Activated CD4-positive, alpha-beta T cell treated with anti-CD3 and anti-CD28 coated beads, Interleukin-10, Interleukin-2, amounts not matched to agents 100 ng/mL and 50 ng/mL, durations not matched to agents 16 hours and 8 hours (primary cell): ENCODE data around the gene DUSP6.
"Not testable (repeated sequence)": the region's sequence is repeated elsewhere in the genome, so short reads cannot be mapped to it uniquely, and the experiment has no call there.

Experiments
- DNase-seq: peaks from one replicate; pipeline ENCODE4 v3.0.0-alpha.2; 2020

DUSP6 gene

GRCh38 chr12:89350630-89351488, 1.4 kb downstream of the DUSP6 start:
- DNase-seq: peak; percentile 32

DNA sequence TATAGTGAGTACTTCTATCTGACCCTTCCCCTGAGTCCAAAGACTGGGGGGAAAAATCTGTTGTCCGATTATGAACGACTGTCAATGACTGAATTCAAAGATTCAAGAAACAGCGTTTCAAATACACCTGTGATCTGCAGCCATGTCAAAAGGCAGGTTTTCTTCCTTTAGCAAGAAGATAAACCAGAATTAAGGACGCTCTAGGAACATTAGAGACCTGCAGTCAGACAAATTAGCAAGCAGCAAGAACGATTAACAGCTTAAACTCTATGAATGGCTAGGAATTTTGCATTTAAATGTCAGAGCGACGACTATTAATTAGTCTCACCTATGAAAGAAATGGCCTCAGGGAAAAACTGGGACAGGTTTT, 2.1 kb downstream of the DUSP6 start:
- DNase-seq: no peak

DNA sequence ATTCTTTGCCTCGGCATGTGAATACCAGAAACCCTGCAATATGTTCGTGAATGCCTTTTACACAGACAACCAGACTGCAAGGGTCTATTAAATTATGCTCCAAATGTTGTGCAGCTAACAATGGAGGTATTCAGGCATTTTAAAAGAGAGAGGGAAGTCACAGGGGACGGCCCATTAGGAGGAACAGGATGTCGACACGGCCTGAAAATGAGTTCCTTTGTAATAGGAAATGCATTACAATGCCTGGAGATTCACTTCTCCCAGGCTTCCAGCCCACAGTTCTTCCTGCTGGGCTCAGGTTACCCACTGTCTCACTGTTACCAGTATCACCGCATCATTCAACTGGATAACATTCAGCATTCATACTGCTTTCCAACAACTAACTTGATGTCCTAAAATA, 2.5 kb downstream of the DUSP6 start:
- DNase-seq: peak; percentile 27

DNA sequence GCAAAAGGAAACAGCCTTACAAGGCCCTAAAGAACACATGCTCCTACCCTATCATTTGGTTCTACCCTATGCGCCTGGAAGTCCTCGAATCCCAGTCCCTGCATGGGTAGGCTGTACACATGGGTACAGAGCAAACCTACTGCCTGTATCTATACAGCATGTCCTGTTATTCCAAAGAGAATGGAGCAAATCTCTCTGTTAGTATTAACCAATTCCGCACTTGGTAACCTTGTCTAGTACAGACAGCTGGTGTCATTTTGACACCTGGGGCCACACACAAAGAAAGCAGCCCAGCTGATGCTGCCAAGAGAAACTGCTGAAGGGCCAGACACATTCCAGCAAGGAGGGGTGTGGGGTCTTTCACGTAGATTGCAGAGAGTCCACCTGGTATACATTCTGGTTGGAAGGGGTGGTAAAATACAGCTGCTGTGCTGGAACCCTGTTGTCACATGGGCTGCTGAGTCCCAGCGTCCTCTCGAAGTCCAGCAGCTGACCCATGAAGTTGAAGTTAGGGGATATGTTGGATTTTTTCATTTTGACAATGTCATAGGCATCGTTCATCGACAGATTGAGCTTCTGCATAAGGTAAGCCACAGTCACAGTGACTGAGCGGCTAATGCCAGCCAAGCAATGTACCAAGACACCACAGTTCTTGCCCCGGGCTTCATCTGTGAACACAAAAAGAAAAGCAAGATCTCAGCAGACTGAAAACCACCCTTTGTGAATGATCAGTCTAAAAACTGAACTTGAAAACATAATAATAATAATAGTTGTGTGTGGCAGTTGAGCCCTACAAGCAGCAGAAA, 3.2 kb downstream of the DUSP6 start:
- DNase-seq: peak; percentile 29

- no peak for DNase-seq
Observed at GRCh38 chr12:89347325-89347829, 4.9 kb downstream of the DUSP6 start.

DNA sequence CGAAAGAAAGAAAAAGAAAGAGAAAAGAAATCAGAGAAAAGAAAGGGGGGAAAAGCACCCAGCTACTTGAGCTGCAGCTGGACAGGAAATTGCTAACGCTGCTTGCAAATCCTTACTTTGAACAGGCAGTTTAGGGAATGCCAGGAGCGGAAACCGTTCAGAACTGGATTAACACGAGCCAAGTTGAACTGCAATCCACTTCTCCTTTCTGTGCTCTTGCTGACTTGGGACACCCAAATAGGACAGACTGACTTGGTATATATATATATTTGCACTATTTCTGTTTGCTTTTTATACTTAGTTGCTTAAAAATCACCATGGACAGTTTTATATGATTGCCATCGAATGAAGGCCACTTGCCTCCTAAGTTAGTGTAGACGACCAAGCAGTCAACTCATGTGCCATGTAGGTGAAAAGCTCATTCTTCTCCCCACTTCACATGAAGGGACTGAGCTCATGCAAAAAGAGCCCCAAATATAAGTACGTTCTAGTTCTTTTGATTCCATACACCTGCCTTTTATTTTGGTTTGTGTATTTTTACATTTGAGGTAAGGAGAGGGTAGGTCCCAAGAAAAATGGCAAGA, 5.5 kb downstream of the DUSP6 start:
- no peak for DNase-seq

DNA sequence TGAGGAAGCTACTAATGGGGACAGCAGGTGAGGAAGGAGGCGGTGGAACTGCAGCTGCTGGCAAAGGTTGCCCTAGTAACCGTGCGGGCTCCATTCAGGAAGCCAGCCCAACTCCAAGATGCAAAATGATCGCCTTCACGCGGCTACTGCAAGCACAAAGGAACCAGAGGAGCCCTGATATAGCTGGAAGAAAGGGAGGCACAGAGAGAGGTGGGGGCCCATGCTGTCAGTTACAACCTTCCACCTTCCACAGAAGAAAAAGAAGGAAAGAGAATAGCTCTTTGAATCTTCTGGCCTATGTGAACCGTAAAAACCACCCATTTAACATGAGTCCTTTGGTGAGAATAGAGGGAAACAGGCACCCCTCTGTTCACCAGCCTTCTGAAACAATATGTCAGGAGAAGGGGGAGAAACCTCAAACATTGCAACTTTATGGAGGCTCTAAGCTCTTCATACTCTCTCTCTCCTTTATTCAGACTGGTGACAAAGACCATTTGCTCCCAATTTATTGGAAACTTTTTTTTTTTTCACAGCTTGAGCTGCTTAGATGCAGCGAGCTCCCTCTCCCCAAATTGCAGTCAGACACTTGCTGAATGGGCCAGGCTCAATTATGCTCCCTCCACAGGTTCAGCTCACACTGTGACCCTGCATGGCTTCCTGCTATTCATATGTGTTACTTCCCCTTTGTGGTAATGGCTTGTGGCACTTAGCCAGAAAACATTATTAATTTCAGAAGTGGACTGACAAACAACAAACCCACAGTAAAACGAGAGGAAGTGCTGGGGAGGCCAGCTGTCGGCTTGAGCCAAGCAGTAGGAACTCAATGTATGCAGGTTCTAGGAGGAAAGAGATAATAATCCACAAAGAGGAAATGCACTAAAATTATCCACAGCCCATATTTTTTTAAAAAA, 6.2 kb downstream of the DUSP6 start:
- peak; percentile 94 for DNase-seq

DNA sequence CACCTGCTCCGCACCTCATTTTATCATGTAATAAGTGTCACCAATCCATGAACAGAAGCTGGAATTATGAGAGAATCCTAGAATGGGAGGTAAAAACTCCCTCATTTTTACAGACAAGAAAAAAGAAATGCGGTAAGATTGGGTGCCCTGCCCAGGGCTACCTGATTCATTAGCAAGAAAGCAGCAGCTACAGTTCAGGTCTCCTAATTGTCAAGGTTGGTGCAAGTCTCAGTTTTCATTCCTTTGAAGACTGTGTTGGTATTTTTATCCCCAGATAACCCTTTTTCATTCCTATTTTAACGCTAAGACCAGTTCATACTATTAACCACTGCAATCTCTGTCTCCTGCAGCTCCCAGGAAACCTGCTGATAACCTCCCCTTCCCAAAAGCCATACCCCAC, 6.9 kb downstream of the DUSP6 start:
- DNase-seq: no peak

GRCh38 chr12:89344862-89345202, 7.5 kb downstream of the DUSP6 start:
- no peak for DNase-seq

- no peak for DNase-seq
Observed at GRCh38 chr12:89344043-89344861, 8.0 kb downstream of the DUSP6 start.

GRCh38 chr12:89343127-89343526, 9.2 kb downstream of the DUSP6 start:
- no peak for DNase-seq

DNA sequence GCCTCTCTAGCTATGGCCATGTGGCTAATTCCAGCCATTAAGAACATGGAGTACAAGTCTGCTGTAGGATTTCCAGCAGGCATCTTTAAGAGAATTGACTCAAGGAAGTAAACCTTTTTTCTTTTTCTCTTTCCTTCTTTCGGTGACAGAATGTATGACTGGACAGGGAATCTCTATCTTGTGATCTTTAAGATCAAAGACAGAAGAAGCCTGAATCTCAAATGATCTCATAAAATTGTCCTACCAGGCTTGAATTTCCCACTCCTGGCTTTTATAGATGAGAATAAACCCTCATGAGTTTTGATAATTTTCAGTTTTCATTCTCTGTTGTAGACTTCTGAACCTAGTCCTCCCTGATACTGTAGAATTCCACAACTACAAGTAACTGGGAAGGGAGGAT, 11.4 kb downstream of the DUSP6 start:
- no peak for DNase-seq

- DNase-seq: no peak
Observed at GRCh38 chr12:89339526-89339925, 12.8 kb downstream of the DUSP6 start.

GRCh38 chr12:89337136-89337535, 15.2 kb downstream of the DUSP6 start:
- DNase-seq: not testable (repeated sequence)

GRCh38 chr12:89335452-89336244, 16.7 kb downstream of the DUSP6 start:
- no peak for DNase-seq

DNA sequence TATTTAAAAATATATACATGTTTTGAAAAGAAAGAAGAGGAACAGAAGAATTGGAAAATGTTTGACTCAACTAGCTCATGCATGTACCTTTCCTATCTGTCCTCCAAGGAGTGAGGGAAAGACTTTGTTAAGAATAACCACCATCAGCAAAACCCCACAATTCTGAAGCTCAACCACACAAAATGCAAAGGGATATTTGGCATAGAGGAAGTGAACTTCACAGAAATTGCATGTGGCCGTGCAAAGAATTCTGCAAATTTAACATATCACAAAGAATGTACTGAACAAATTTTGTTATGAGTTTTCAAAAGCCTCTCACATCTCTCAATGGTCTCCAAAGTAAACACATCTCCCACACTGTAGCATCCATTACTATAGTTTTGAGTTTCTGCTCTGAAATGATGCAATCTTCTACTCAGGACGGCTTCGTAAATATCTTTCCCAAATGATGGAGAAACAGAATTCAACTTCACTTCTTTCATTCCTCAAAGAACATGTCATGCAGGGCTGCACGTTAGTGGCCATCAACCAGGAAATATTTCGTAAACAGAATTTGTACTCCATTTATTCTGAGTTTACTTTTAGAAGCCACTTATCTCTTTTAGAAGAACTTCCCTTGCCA, 17.6 kb downstream of the DUSP6 start:
- DNase-seq: no peak

GRCh38 chr12:89333564-89334252, 18.6 kb downstream of the DUSP6 start:
- peak; percentile 29 for DNase-seq

DNA sequence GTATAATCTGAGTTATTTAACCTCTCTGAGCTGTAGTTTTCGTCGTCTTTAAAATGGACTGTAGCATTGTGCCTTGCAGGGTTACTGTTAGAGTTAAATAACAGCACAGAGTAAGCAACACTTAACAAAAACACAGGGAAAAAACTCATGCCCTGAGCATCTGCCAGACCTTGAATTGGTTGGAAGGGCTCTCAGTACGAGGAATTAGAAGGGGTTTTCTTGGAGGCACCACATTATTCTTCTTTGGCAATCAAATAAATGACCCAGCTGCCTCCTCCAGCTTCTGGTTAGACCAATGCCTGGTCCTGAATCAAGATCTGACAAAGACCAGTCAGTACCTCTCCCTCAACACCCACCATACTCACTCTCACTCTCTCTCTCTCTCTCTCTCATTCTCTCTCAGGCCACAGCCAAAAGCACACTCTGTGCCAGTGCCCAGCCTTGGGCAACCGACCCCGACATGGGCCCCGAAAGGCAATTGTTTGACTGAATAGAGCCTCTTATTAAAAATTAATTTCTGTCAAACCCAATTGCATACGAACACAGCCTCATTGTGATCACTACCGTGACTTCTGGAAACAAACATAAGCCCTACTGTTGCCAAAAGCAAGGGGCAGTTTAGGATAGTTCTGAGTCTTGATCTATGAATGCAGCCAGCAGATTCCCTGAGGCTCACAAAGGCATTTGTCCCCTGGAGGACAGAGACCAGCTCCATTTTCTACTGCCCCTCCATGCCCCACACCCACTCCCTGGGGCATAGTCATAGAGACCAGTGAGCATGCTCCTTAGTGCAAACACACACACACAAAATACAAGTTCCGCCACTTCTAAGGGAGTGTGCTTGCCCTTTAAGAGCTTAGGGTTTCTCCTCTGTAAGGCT, 23.9 kb downstream of the DUSP6 start:
- no peak for DNase-seq
